Activated CD4-positive, alpha-beta T cell treated with anti-CD3 and anti-CD28 coated beads, Interleukin-2, Interleukin-6, amounts not matched to agents 100 ng/mL and 50 ng/mL, durations not matched to agents 16 hours and 8 hours (primary cell): Measurements from ENCODE around the gene IDH2.

Source experiments
- DNase-seq: peaks from one replicate; pipeline ENCODE4 v3.0.0-alpha.2; 2020

The IDH2 gene

GRCh38 chr15:90062462-90062932 lies 39.8 kb downstream of the IDH2 start:
- no peak for DNase-seq

GRCh38 chr15:90062023-90062442 lies 40.2 kb downstream of the IDH2 start:
- peak; percentile 33 for DNase-seq

GRCh38 chr15:90060797-90061196 lies 41.5 kb downstream of the IDH2 start:
- no peak for DNase-seq

- peak; percentile 88 for DNase-seq
Measured at GRCh38 chr15:90059208-90059985, 42.9 kb downstream of the IDH2 start.

- no peak for DNase-seq
Measured at GRCh38 chr15:90058775-90059174, 43.5 kb downstream of the IDH2 start.

DNA sequence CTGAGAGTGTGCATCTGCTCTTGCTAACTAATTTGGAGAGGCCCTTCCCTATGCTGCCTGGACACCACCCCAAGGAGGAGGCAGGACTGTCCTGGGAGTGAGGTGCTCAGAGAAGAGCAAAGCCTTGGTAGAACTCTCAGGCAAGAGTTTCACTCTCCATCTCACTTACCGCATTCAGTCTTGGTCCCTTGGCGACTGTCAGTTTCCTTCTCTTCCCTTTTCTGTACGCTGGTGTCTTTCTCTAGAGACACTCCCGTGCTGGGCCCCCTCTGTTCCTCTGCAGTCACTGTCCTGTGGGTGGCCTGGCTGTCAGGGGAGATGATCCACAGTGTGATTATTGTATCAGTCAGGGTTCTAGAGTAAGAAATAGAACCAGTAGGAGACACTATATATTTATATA lies 44.0 kb downstream of the IDH2 start:
- DNase-seq: no peak

- DNase-seq: no peak
Measured at GRCh38 chr15:90056529-90056928, 45.7 kb downstream of the IDH2 start.

GRCh38 chr15:90055182-90055581 lies 47.1 kb downstream of the IDH2 start:
- no peak for DNase-seq

GRCh38 chr15:90054618-90055097 lies 47.6 kb downstream of the IDH2 start:
- no peak for DNase-seq

DNA sequence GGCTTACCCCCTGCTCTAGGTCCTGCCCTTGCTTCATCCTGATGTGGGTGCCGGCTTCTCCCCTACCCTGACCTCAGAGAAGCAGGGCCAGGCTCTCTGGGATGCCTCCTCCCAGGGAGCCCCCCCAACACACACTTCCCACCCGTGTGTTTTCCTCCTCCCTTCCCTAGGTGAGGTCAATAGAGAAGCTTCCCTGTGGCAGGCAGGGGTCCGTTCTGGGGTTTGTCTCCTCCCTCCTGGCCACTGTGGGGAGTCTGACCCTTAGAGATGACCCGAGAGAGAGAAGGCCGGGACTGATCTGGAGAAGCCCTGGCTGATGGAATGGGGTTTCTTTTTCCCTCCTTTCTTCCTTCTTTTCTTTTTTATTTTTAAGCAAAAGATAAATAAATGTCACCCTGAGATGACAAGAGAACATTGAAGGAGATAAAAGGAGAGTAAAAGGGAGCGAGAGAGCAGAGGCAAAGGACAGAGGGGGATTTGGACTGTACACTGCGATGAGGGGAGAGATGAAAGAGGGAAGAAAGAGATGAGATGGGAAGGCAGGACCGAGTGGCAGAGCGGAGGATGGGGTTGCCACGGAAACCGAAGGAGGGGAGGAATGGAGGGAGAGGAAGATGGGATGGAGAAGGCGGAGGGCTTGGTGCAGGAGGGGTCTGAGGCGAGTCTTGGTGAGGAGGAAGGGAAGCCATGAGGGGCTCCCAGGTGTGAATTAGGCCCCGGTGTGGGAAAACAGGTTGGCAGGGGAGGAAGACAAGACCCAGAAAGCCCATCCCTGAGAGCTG lies 48.4 kb downstream of the IDH2 start:
- DNase-seq: no peak

GRCh38 chr15:90051874-90052273 lies 50.4 kb downstream of the IDH2 start:
- no peak for DNase-seq

GRCh38 chr15:90049666-90050604 lies 52.3 kb downstream of the IDH2 start:
- no peak for DNase-seq

DNA sequence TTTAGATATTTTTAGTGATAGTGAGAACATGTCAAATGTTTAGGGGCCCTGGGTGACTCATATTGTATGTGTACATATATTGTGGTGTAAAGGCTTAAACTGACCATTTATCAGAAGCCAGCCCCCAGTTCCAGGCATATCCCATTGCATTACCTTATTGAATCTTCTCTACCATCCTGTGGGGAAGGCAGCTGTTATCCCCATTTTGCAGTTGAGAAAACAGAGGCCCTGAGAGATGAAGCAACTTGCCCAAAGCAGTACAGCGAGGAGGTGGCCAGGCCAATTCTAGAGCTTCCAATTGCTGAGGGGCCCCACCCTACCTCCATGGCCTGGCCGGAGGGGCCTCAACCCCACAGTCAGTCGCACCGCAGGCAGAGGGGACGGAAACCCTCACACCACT lies 53.2 kb downstream of the IDH2 start:
- DNase-seq: no peak

- no peak for DNase-seq
Measured at GRCh38 chr15:90047956-90048575, 54.2 kb downstream of the IDH2 start.

GRCh38 chr15:90046911-90047392 lies 55.3 kb downstream of the IDH2 start:
- DNase-seq: no peak

DNA sequence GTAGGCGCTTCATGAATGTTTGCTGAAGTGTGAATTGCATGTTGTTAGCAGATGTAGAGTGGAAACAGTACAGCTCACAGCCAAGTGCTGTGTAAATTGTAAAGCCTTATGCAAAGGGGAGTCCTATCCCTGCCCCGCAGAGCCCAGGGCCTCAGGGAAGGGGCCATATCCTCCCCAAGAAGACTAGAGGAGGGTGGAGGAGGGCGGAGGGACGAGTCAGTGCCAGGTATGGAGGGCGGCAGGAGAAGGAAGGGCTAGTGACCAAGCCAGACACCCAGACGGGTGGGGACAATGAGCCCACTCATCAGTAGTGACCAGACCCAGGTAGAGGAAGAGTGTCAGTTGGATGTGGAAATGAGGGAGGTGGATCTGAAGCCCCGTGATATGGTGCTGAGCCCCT lies 56.0 kb downstream of the IDH2 start:
- DNase-seq: no peak

DNA sequence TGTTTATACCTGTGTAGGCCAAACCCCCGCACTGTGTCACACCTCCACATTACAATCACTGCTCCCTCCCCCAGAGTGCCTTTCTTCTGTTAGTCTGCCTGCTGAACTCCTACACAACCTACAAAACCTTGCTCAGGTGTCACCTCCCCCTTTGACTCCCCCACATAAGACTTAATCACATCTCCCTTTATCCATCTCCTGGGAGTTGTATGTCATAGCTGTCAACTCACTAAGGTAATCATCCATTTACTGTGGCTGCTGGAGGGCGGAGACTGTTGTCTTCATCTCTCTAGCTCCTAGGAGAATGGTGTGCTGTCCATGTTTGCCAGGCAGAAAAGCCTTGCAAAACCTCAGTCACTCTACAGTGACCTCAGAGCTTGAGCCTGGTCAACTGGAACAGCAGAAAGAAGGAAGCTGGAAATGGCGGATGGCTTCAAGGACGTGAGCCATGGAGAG lies 57.3 kb downstream of the IDH2 start:
- DNase-seq: no peak

GRCh38 chr15:90044191-90044590 lies 58.1 kb downstream of the IDH2 start:
- no peak for DNase-seq

DNA sequence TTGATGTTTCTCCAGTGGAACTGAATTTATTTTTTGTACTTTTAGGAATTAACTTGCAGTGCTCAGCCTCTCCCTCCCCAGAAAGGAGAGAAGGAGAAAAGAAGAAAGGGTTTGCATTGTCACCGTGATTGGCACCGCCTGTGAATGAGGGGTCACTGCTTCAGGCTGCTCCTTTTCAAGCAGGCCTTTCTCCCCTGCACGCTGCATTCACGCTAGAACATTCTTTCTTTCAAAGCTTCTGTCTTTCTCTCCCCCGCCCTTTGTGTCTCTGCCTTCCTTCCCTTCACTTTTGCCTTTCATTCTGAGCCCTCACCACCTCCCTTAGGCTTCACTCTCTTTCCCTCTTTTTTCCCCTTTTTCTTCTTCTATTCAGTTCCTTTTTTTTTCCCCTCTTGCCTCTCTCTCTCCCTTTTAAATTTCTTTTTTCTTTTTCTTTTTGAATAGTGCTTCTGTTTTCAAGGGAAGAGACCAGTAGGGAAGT lies 58.7 kb downstream of the IDH2 start:
- DNase-seq: no peak

GRCh38 chr15:90042766-90043529 lies 59.3 kb downstream of the IDH2 start:
- no peak for DNase-seq

GRCh38 chr15:90042356-90042755 lies 59.9 kb downstream of the IDH2 start:
- no peak for DNase-seq
